Smooth muscle cell (in vitro differentiated cells): Measurements from ENCODE around the gene IQCK. TPM values are rescaled to one million over a fixed set of nuclear protein-coding genes. Genes with fewer than 3 reads are reported as not detected.
A peak's percentile ranks its signal among the peaks of the same experiment; 100 is the strongest.

Source experiments
- DNase-seq: peaks from one replicate; lab custom pipeline; 2025; ENCODE audit not compliant: unreplicated experiment; lab: John Stamatoyannopoulos, UW
- H2AFZ ChIP-seq: fragments of 200-600 bp; sonication (generic); 2 replicates; pipeline ENCODE4 v1.6.0; 2016; ENCODE audit warnings: antibody characterized with exemption, low read depth, mild to moderate bottlenecking
- H3F3A ChIP-seq: fragments of 200-600 bp; sonication (generic); 2 replicates; pipeline ENCODE4 v1.6.0; 2017; ENCODE audit warnings: antibody characterized with exemption, low read depth
- H3K27ac ChIP-seq: fragments of 200-600 bp; sonication (generic); 2 replicates; pipeline ENCODE4 v1.5.1; 2016; ENCODE audit warnings: low read depth, mild to moderate bottlenecking
- H3K27me3 ChIP-seq: fragments of 200-600 bp; sonication (generic); 2 replicates; pipeline ENCODE4 v1.6.1; 2016; ENCODE audit warnings: low read depth, mild to moderate bottlenecking
- H3K36me3 ChIP-seq: fragments of 200-600 bp; sonication (generic); 2 replicates; pipeline ENCODE4 v1.5.1; 2016; ENCODE audit warnings: low read depth
- H3K4me1 ChIP-seq: fragments of 200-600 bp; sonication (generic); 2 replicates; pipeline ENCODE4 v1.5.1; 2016; ENCODE audit warnings: low read depth
- H3K4me2 ChIP-seq: fragments of 200-600 bp; sonication (generic); 2 replicates; pipeline ENCODE4 v1.6.0; 2016; ENCODE audit warnings: mild to moderate bottlenecking
- H3K4me3 ChIP-seq: fragments of 200-600 bp; sonication (generic); 2 replicates; pipeline ENCODE4 v1.5.1; 2016; ENCODE audit warnings: mild to moderate bottlenecking
- H3K79me2 ChIP-seq: fragments of 200-600 bp; sonication (generic); 2 replicates; pipeline ENCODE4 v1.6.0; 2016; ENCODE audit warnings: low read depth, mild to moderate bottlenecking
- H3K9ac ChIP-seq: fragments of 200-600 bp; sonication (generic); 2 replicates; pipeline ENCODE4 v1.6.0; 2016; ENCODE audit warnings: low read depth
- H3K9me3 ChIP-seq: fragments of 200-600 bp; sonication (generic); replicated peaks from 2 replicates; pipeline ENCODE4 v1.5.1; 2016; ENCODE audit warnings: low read depth
- H4K20me1 ChIP-seq: fragments of 200-600 bp; sonication (generic); 2 replicates; pipeline ENCODE4 v1.6.0; 2016; ENCODE audit warnings: low read depth
- CTCF ChIP-seq: fragments of 200-600 bp; sonication (generic); IDR thresholded peaks from 2 replicates; pipeline ENCODE4 v1.5.1; 2017; ENCODE audit warnings: borderline replicate concordance, mild to moderate bottlenecking, antibody characterized with exemption; ENCODE audit not compliant: insufficient read depth, poor library complexity, severe bottlenecking
- WGBS: methylation state at CpG from one replicate; pipeline ENCODE4 v1.1.7; 2016; ENCODE audit warnings: low lambda C conversion rate; 5-methylcytosine and 5-hydroxymethylcytosine counted together
- polyA plus RNA-seq: library from polyadenylated mRNA; unstranded; fragments of >200 nt; fragmentation: Nextera tagmentation; extraction: Ambion mirVana; gene quantifications from 2 replicates; pipeline ENCODE4 v1.2.1, GENCODE V29; 2016
- total RNA-seq: library from RNA; depleted of rRNA; stranded (reverse); fragments of >200 nt; gene quantifications from 2 replicates; pipeline ENCODE4 v1.2.3, GENCODE V29; 2014

IQCK gene
- total and polyA plus RNA-seq, 2 experiments from 2014 or later, result 11.2 to 14.6 TPM

GRCh38 chr16:19741354-19741753, 23.3 kb downstream of the IQCK start:
- no peaks in the 10 kb centered on the region for H3K79me2 ChIP-seq
- no peak overlapping the region for H2AFZ ChIP-seq
- no peak overlapping the region for H3K27ac ChIP-seq
- H3K27me3 ChIP-seq, result no peaks in the 10 kb centered on the region
- H3K4me3 ChIP-seq, result no peak overlapping the region
- H3K36me3 ChIP-seq, result no peaks in the 10 kb centered on the region
- WGBS, result 95% methylated on average over 1 of the region's 1 CpG
- H3K4me2 ChIP-seq, result no peak overlapping the region
- DNase-seq, result no peak
- no peaks in the 10 kb centered on the region for H3F3A ChIP-seq
- peaks cover 24% of the 10 kb centered on the region for H3K4me1 ChIP-seq
- no peaks in the 10 kb centered on the region for H3K9me3 ChIP-seq
- H3K9ac ChIP-seq, result no peak overlapping the region
- TF ChIP-seq CTCF, result no peak
- no peaks in the 10 kb centered on the region for H4K20me1 ChIP-seq

- Histone ChIP-seq H3K27ac (no peak overlapping the region), H3K9me3 (no peaks in the 10 kb centered on the region), H3K9ac (no peak overlapping the region), H3K4me1 (peaks cover 30% of the 10 kb centered on the region), H3K79me2 (no peaks in the 10 kb centered on the region), H4K20me1 (no peaks in the 10 kb centered on the region), H3F3A (no peaks in the 10 kb centered on the region), H3K36me3 (no peaks in the 10 kb centered on the region), H3K27me3 (no peaks in the 10 kb centered on the region), H3K4me3 (no peak overlapping the region), H3K4me2 (no peak overlapping the region), H2AFZ (no peak overlapping the region)
- TF ChIP-seq CTCF, result no peak
- no peak for DNase-seq
Measured at GRCh38 chr16:19743816-19744159, 25.7 kb downstream of the IQCK start.

- no peak overlapping the region for H3K27ac ChIP-seq
- H3K4me1 ChIP-seq, result peaks cover 30% of the 10 kb centered on the region
- H3F3A ChIP-seq, result no peaks in the 10 kb centered on the region
- 85% methylated on average over 3 of the region's 3 CpGs for WGBS
- H3K79me2 ChIP-seq, result no peaks in the 10 kb centered on the region
- H3K27me3 ChIP-seq, result no peaks in the 10 kb centered on the region
- H3K4me2 ChIP-seq, result no peak overlapping the region
- H3K4me3 ChIP-seq, result no peak overlapping the region
- no peak overlapping the region for H2AFZ ChIP-seq
- H4K20me1 ChIP-seq, result no peaks in the 10 kb centered on the region
- DNase-seq, result no peak
- no peaks in the 10 kb centered on the region for H3K9me3 ChIP-seq
- H3K36me3 ChIP-seq, result no peaks in the 10 kb centered on the region
- no peak for TF ChIP-seq CTCF
- no peak overlapping the region for H3K9ac ChIP-seq
Measured at GRCh38 chr16:19744670-19745069, 26.6 kb downstream of the IQCK start.

GRCh38 chr16:19745286-19746010, 27.4 kb downstream of the IQCK start:
- DNase-seq, result no peak
- H3K4me2 ChIP-seq, result peak overlapping the region; percentile 19

More at GRCh38 chr16:19745286-19746010, 27.4 kb downstream of the IQCK start:
- Histone ChIP-seq H4K20me1 (no peaks in the 10 kb centered on the region), H3K4me1 (peaks cover 30% of the 10 kb centered on the region), H3K9ac (no peak overlapping the region), H3K27ac (no peak overlapping the region), H3K36me3 (no peaks in the 10 kb centered on the region), H3K9me3 (no peaks in the 10 kb centered on the region), H2AFZ (no peak overlapping the region), H3F3A (no peaks in the 10 kb centered on the region), H3K4me3 (no peak overlapping the region), H3K79me2 (no peaks in the 10 kb centered on the region), H3K27me3 (no peaks in the 10 kb centered on the region)
- WGBS, result 68% methylated on average over 9 of the region's 9 CpGs
- TF ChIP-seq CTCF, result no peak
